Stomach (tissue), 4 donors: Measurements from ENCODE around the gene CHCHD1.

Source experiments
- EP300 ChIP-seq: sonication (generic); formaldehyde crosslinking; IDR thresholded peaks from one replicate; pipeline ENCODE4 v1.6.1; 2017; ENCODE audit warnings: antibody characterized with exemption
- POLR2A ChIP-seq, 4 donors: fragments of 450-650 bp; IDR thresholded peaks; one replicate each; pipeline ENCODE4 v1.6.1; 2016; ENCODE audit warnings: antibody characterized with exemption in 4 of 4, control low read depth in 2 of 4, mild to moderate bottlenecking in 1 of 4, moderate library complexity in 1 of 4
- POLR2AphosphoS5 ChIP-seq, 3 donors: sonication (generic); formaldehyde crosslinking; IDR thresholded peaks; one replicate each; pipeline ENCODE4 v1.6.1; 2016; ENCODE audit warnings: antibody characterized with exemption in 3 of 3
- TF ChIP-seq, protein P1 (sequence below), 7 experiments: fragments of 450-650 bp in 4 of 7; fragments of 200-600 bp in 3 of 7; sonication (generic) in 3 of 7; IDR thresholded peaks; one replicate each; pipeline ENCODE4 v1.5.1; 2016 to 2019; ENCODE audit warnings: antibody characterized with exemption in 7 of 7, control low read depth in 2 of 7, mild to moderate bottlenecking in 1 of 7

GRCh38 chr10:73802276-73802991, 20.6 kb downstream of the CHCHD1 start:
- TF ChIP-seq, protein P1, sequence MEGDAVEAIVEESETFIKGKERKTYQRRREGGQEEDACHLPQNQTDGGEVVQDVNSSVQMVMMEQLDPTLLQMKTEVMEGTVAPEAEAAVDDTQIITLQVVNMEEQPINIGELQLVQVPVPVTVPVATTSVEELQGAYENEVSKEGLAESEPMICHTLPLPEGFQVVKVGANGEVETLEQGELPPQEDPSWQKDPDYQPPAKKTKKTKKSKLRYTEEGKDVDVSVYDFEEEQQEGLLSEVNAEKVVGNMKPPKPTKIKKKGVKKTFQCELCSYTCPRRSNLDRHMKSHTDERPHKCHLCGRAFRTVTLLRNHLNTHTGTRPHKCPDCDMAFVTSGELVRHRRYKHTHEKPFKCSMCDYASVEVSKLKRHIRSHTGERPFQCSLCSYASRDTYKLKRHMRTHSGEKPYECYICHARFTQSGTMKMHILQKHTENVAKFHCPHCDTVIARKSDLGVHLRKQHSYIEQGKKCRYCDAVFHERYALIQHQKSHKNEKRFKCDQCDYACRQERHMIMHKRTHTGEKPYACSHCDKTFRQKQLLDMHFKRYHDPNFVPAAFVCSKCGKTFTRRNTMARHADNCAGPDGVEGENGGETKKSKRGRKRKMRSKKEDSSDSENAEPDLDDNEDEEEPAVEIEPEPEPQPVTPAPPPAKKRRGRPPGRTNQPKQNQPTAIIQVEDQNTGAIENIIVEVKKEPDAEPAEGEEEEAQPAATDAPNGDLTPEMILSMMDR (IDR thresholded peaks at IDR 0.05) = no peak
- TF ChIP-seq POLR2A (IDR thresholded peaks at IDR 0.05) (no peak), POLR2AphosphoS5 (IDR thresholded peaks at IDR 0.05) (peak in 1 of 3 donors; percentile 5), EP300 (no peak)
